Prostate gland (tissue), 2 donors: ENCODE measurements around the gene EIPR1.

ENCODE experiments used
- POLR2A ChIP-seq: fragments of 450-650 bp; IDR thresholded peaks from one replicate; pipeline ENCODE4 v1.6.1; 2016; ENCODE audit warnings: antibody characterized with exemption, mild to moderate bottlenecking
- TF ChIP-seq, protein P1 (sequence below), 4 experiments: fragments of 200-600 bp in 2 of 4; fragments of 450-650 bp in 2 of 4; sonication (generic) in 2 of 4; IDR thresholded peaks; 1 replicate in 3 of 4; 2 replicates in 1 of 4; pipeline ENCODE4 v1.5.1; 2016 to 2019; ENCODE audit warnings: antibody characterized with exemption in 4 of 4, mild to moderate bottlenecking in 2 of 4, moderate library complexity in 2 of 4

DNA sequence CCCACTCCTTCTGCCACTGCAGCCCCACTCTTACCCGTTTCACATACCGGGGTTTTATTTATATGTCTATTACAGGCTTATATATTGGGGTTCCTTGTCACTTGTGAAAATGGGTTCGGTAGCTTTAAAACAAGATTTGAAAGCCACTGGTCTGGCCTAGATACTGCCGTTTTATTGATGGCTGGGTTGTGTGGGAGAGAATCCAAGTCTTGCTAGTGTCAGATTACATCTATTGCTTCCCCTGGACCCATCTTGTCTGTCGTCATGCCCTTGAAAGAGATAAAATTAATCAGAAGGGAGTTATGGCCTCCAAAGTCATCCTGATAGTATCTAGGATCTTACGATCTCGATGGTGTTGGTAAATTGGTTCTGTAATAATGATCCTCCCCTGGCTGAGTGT lies 79.4 kb downstream of the EIPR1 start:
- TF ChIP-seq, protein P1, sequence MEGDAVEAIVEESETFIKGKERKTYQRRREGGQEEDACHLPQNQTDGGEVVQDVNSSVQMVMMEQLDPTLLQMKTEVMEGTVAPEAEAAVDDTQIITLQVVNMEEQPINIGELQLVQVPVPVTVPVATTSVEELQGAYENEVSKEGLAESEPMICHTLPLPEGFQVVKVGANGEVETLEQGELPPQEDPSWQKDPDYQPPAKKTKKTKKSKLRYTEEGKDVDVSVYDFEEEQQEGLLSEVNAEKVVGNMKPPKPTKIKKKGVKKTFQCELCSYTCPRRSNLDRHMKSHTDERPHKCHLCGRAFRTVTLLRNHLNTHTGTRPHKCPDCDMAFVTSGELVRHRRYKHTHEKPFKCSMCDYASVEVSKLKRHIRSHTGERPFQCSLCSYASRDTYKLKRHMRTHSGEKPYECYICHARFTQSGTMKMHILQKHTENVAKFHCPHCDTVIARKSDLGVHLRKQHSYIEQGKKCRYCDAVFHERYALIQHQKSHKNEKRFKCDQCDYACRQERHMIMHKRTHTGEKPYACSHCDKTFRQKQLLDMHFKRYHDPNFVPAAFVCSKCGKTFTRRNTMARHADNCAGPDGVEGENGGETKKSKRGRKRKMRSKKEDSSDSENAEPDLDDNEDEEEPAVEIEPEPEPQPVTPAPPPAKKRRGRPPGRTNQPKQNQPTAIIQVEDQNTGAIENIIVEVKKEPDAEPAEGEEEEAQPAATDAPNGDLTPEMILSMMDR (IDR thresholded peaks at IDR 0.05): no peak
- no peak for TF ChIP-seq POLR2A
